NB4 (cell line): ENCODE measurements around the gene NOCT.
"Not testable (repeated sequence)": the region's sequence is repeated elsewhere in the genome, so short reads cannot be mapped to it uniquely, and the experiment has no call there.

Experiments used
- DNase-seq: peaks from one replicate; pipeline ENCODE4 v3.0.0; 2010; ENCODE audit warnings: low read depth
- H3K4me3 ChIP-seq: one replicate; pipeline ENCODE4 v1.5.1; 2011; ENCODE audit warnings: mild to moderate bottlenecking, low read depth, low read length, moderate library complexity
- MYC ChIP-seq: IDR thresholded peaks from 2 replicates; pipeline ENCODE4 v1.6.1; 2011; ENCODE audit warnings: low read depth, low read length
- POLR2A ChIP-seq: IDR thresholded peaks from 2 replicates; pipeline ENCODE4 v1.6.1; 2011; ENCODE audit warnings: mild to moderate bottlenecking; ENCODE audit not compliant: insufficient read length; ENCODE audit errors: extremely low read depth
- TF ChIP-seq, protein P1 (sequence below): IDR thresholded peaks from one replicate; pipeline ENCODE4 v1.5.1; 2012; ENCODE audit warnings: low read depth, low read length
- TF ChIP-seq, protein P2 (sequence below): IDR thresholded peaks from 2 replicates; pipeline ENCODE4 v1.6.1; 2011; ENCODE audit warnings: low read depth, low read length

Gene NOCT

GRCh38 chr4:138983690-138984089, 31.9 kb upstream of the NOCT start:
- no peak for DNase-seq
- TF ChIP-seq, protein P1, sequence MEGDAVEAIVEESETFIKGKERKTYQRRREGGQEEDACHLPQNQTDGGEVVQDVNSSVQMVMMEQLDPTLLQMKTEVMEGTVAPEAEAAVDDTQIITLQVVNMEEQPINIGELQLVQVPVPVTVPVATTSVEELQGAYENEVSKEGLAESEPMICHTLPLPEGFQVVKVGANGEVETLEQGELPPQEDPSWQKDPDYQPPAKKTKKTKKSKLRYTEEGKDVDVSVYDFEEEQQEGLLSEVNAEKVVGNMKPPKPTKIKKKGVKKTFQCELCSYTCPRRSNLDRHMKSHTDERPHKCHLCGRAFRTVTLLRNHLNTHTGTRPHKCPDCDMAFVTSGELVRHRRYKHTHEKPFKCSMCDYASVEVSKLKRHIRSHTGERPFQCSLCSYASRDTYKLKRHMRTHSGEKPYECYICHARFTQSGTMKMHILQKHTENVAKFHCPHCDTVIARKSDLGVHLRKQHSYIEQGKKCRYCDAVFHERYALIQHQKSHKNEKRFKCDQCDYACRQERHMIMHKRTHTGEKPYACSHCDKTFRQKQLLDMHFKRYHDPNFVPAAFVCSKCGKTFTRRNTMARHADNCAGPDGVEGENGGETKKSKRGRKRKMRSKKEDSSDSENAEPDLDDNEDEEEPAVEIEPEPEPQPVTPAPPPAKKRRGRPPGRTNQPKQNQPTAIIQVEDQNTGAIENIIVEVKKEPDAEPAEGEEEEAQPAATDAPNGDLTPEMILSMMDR, result no peak
- TF ChIP-seq MYC (no peak), POLR2A (no peak)
- TF ChIP-seq, protein P2, sequence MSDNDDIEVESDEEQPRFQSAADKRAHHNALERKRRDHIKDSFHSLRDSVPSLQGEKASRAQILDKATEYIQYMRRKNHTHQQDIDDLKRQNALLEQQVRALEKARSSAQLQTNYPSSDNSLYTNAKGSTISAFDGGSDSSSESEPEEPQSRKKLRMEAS, result no peak
- H3K4me3 ChIP-seq, result no peak overlapping the region

- H3K4me3 ChIP-seq, result no peak overlapping the region
- TF ChIP-seq MYC (no peak), POLR2A (no peak)
- TF ChIP-seq, protein P1, result no peak
- TF ChIP-seq, protein P2, result no peak
- DNase-seq, result no peak
Measured at GRCh38 chr4:138984647-138985046, 30.9 kb upstream of the NOCT start.

- TF ChIP-seq, protein P1, result no peak
- no peak for TF ChIP-seq MYC
- no peak for TF ChIP-seq POLR2A
- TF ChIP-seq, protein P2, result no peak
- no peak for DNase-seq
Measured at GRCh38 chr4:138992676-138993075, 22.9 kb upstream of the NOCT start.

GRCh38 chr4:138996090-138996489, 19.5 kb upstream of the NOCT start:
- TF ChIP-seq MYC (no peak), POLR2A (no peak)
- TF ChIP-seq, protein P2, result no peak
- TF ChIP-seq, protein P1, result no peak
- no peak overlapping the region for H3K4me3 ChIP-seq
- no peak for DNase-seq

More at GRCh38 chr4:138992676-138993075, 22.9 kb upstream of the NOCT start:
- no peak overlapping the region for H3K4me3 ChIP-seq

DNA sequence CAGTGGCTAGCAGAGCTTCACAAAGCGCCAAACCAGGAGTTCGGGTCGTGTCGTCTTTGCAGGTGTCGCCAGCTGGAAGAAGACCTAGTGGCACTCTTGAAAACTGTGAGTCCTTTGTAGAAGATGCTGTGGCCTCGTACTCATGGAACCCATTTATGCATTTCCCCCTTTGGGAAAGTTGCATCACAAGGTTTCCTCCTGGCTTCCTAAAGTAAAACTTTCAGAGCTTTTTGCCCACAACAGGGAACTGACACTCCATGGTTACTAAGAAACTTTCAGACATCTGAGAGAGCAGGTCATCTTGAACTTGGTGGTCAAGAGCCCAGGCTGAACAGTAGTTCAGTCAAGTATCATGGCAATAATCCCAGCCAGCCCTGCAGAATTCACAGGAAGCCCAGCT, 15.9 kb upstream of the NOCT start:
- TF ChIP-seq POLR2A (no peak), MYC (no peak)
- H3K4me3 ChIP-seq, result no peak overlapping the region
- DNase-seq, result peak; percentile 43

DNA sequence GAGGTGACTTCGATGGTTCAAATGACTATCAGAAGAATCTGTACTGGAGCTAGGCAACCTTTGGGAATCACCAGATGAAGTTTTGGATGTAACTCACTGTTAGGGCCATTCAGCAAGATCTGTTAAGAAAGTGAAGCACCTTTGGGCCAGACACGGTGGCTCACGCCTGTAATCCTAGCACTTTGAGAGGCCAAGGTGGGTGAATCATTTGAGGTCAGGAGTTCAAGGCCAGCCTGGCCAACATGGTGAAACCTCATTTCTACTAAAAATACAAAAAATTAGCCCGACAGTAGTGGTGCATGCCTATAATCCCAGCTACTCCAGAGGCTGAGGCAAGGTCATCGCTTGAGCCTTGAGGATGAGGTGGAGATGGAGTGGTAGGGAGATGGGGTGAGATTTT, 15.4 kb upstream of the NOCT start:
- not testable (repeated sequence) for DNase-seq, H3K4me3 ChIP-seq

DNA sequence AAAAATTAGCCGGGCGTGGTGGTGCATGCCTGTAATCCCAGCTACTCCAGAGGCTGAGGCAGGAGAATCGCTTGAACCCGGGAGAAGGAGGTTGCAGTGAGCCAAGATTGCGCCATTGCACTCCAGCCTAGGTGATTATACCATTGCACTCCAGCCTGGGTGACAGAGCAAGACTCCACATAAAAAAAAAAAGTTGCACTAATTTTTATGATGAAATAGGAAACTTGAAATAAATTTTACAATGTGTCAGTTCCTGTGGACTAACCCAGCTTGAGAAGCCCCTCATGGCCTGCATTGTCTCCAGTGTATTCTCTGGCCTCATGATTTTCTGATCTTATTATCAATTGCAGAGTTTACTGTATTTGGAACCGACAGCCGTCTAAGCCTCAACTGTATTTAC, 14.2 kb upstream of the NOCT start:
- H3K4me3 ChIP-seq, result not testable (repeated sequence)
- DNase-seq, result peak; percentile 71
- peak; percentile 16; the same call in 1 of the 2 replicates for TF ChIP-seq MYC

DNA sequence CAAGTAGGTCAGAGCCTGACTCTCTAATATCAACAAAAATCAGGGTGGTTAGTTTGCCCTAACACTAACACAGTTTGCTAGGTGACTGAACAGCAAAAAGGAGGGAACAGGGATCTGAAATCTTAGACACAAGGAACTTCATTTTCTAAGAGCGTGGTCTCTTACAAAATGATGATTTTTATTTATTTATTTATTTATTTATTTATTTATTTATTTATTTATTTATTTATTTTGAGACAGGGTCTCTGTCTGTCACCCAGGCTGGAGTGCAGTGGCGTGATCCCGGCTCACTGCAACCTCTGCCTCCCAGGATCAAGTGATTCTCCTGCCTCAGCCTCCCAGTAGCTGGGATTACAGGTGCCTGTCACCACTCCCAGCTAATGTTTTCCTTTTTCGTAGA, 11.9 kb upstream of the NOCT start:
- H3K4me3 ChIP-seq, DNase-seq: not testable (repeated sequence)
